HG02588 (cell line): ENCODE results near the gene SLC38A11.

Experiments used
- ATAC-seq: cut with Tn5 transposase; IDR thresholded peaks from one replicate; pipeline ENCODE4 v1.9.1; 2021; ENCODE audit warnings: mild to moderate bottlenecking, moderate library complexity; ENCODE audit not compliant: unreplicated experiment

Gene SLC38A11

DNA sequence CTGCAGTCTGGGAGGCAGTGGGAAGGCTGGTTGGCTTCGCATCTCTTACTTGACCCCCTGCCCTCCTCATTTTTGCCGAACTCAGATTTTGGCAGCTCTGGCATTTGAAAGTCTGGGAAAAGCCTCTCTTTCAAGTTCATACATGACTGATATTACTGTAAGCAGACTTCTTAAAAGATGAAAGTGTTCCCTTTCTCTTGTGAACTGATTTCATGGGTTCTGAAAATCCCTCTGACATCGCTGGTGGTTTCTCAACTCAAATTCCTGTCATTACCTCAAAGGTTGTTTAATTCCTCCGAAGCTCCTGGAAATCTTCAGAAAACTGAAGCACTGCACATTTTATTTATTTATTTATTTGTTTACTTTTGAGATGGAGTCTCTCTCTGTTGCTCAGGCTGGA is 16.9 kb upstream of the SLC38A11 start:
- no peak for ATAC-seq

DNA sequence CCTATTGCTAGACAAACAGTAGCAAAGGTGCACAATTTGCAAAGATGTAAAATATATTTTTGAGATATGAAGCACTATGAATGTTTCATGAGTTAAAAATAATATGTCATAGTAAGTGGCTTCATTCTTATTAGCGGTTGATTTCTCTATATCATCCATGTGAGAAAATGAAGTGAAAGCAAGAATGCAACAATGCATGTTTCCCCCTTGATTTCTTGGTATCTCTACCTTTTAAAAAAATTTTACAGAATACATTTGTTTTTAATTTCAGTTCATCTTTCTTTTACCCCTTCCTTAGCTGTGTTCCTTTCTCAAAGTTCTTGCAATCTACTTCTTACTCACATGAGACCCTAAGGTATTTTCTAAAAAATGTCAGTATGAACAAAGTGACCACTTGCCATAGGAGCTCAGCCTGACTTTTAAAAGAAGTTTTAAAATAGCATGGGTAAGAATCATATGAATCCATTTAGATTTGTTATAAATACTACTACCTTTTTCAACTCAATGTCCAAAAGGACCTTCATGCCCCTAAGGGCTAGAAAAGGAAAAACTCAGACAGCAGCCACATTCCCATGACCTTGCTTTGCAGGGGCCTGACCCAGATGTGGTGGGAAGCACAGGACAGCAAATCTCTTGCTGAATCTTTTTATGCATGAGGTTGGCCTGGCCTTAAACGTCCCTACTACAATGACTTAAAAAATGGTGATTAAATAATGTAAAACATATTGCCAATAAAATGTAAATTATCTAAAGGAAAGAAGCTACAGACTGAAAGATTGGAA is 14.8 kb upstream of the SLC38A11 start:
- ATAC-seq = no peak

DNA sequence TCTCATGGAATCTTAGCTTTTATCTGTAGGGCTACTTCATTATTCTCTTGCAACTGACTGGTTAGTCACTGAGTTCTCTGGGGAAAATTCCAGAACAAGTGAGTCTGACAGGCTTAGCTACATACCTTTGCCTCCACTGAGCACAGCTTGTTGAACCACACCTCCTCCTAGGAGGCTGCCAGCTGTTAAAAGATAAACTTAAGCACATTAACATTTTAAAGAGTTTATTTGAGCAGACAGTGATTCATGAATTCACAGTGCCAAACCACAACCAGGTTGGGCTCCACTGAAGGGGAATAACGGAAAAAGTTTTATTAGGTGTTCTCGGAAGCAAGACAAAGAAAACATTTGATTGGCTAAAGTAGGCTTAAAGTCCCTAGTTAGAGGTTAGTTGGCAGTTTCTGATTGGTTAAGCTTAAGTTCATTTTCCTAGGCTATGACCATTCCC is 12.5 kb upstream of the SLC38A11 start:
- no peak for ATAC-seq

DNA sequence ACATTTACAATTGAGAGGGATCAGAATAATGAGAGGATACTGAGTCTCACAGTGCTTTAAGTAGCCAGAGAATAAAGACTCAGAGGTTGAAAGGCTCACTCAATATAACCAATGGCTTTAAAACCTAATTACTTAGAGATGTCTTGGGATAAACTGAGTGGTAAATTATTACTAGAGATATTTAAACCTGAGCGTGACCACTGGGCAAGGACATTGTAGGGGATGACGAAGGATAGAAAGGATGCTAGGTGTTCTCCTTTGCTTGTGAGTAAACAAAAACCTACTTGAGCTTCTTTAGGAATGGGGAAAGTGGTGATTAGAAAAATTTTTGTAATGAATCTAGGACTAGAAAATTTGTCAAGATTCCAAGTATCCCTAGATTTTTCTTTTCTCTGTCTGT is 12.0 kb upstream of the SLC38A11 start:
- no peak for ATAC-seq

DNA sequence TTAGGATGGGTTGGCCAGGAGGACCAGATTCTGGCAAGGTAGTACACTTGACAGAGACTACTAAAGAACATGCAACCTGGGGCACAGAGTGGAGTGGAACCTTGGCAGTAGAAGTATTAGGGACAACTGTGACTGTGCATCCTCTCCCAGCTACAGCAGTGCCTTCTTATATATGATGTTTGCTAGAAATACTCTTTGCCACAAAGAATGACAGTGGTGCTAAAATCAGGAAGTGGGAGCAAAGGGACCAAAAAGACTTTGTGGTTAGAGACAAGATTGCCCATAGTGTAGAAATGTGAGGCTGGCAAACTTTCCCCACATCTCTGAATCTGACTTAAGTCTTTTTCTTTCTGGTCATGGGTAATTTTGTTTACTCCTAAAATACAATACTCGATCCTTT is 9.4 kb upstream of the SLC38A11 start:
- no peak for ATAC-seq

DNA sequence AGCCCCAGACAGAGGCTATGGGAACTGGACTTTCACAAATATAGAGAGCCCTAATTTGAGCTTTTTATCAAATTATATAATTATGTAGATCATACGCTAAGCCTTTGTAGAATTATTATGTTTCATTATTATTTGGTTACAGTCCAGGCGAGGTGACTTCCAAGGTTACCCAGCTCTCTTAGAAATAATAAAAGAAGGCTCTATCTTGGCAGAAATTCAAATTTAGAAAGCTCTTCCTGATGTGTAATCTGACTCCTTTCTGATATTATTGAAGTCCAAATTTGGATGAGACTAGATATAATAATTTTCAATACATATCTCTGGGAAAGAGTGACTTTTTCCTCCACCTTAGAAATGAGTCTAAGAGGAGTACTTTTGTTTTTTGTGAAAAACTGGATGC is 4.8 kb upstream of the SLC38A11 start:
- no peak for ATAC-seq

DNA sequence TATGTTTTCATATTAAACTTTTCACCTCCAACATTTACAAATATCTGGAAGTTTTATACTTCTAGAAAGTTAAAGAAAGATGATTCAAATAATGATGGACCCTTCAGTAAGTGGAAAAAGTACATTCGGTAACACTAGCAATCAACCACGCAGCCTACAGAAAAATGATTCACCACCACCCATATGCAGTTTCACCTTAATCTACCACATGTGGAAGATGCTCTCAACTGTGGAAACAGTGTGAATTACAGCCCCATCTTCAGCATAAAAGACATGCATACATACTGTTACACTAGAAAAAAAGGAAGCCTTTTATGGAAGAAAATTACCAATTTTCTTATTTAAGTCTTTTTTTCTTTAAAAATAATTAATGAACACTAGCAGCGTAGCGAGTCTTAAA is 1.1 kb downstream of the SLC38A11 start:
- ATAC-seq = no peak

DNA sequence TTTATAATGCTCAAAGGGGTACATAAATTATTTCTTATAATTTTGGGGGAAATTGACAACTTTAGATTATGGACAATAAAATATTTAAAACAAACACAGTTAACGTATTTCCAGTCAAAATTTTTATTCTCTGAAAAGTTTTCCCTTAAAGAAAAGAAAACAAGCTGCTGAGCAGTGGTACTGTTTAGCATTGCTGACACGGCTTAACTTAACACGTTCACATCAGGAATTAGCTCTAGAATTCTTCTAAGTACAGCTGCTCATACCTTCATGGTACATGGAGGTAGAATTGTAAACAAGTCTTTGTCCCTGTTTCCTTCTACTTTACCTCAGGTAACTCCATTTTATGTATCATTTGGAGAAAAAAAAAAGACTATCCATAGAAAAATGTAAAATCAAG is 2.0 kb downstream of the SLC38A11 start:
- no peak for ATAC-seq

DNA sequence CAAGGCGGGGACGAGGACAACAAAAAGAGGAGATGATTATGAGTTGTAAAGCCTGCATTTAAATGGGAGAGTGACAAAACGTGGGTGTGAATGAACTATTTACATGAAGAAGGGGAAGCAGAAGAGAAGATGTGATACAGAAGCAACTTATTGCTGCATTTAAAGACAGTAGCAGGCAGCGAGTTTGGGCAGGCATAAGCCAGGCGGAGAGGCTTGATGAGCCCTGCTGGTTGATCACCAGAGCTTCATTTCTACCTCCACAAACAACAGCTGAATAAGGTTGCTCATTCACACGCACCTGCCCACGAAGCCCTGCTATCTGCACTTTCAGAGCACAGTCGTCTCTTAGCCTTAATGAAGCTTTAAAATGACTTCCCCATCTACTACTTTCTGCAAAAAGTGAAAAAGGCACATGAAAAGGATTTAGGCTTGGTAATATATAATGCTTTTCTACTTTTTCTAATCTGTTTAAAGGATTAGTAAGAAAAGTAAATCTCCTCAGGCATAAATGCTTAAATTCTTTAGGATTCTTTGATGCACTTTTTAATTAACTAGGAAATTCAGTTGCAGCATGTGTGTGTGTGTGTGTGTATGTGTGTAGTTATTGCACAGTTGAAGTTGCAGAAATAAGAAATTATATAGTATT is 3.1 kb downstream of the SLC38A11 start:
- ATAC-seq = no peak

DNA sequence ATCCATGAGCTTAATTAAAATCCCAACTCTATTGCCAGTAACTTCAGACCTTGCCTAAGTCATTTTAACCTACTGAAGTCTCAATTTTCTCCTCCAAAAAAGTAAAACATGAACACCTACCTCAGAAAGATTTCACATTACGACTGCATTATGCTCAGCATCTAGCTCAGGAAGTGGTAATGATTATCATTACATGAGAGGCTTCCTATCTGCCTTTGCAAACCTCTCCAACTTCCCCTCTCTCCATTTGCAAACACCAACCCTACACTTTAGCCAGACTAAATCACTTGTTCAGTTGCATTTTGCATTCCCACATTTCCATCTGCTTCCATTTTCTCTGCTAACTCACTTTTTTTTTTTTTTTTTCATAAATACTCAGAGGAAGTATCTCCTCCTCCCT is 6.8 kb downstream of the SLC38A11 start:
- ATAC-seq = no peak

DNA sequence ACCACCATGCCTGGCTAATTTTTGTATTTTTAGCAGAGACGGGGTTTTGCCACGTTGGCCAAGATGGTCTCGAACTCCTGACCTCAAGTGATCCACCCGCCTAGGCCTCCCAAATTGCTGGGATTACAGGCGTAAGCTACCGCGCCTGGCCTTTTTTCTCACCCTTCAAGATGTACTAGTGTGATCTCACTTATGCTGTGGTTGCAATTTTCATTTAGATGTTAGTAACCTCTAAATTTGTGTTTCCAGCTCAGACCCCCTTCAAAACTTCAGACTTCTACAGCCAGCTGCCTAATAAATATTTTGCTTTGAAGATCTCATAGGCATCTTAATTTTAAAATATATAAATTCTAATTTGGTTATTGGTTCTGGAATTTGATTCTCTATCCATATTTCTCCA is 8.0 kb downstream of the SLC38A11 start:
- ATAC-seq = no peak

DNA sequence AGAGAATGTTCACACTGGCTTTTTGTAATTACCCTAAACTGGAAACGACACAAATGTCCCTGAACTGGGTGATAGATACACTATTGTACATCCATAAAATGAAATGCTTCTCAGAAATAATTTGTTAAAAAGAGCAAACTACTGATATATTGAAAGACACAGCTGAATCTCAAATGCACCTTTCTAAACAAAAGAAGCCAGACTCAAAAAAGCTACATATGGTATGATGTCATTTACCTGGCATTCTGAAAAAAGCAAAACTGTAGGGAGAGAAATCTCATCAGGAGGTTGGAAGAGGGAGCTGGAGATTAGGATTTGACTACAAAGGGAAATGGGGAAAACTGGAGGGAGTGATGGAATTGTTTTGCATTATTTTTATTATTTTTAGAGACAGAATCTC is 12.0 kb downstream of the SLC38A11 start:
- ATAC-seq = no peak

DNA sequence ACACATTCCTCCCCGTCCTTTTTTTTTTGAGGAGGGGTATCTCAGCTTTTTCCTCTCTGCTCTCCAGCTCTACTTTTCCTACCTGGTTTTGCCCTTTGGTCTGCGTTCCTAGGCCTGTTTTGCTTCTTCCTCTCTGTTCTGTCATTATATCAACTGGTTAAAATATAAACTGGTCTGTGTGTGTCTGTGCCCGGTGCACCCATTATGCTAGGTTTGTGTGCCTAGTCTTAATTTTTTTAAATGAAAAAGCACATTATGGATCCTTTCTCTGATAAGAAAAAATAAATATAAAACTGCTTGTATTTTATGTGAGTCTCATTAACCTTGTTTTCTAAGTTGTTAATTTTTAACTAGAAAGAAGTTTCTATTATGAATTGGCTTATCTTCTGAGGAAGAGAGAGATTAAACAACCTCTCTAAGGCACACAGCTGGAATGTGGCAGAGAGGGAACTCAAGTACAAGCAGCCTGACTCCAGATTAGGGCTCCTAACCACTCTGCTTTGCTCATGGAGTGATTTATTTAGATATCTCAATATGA is 17.4 kb downstream of the SLC38A11 start:
- no peak for ATAC-seq

DNA sequence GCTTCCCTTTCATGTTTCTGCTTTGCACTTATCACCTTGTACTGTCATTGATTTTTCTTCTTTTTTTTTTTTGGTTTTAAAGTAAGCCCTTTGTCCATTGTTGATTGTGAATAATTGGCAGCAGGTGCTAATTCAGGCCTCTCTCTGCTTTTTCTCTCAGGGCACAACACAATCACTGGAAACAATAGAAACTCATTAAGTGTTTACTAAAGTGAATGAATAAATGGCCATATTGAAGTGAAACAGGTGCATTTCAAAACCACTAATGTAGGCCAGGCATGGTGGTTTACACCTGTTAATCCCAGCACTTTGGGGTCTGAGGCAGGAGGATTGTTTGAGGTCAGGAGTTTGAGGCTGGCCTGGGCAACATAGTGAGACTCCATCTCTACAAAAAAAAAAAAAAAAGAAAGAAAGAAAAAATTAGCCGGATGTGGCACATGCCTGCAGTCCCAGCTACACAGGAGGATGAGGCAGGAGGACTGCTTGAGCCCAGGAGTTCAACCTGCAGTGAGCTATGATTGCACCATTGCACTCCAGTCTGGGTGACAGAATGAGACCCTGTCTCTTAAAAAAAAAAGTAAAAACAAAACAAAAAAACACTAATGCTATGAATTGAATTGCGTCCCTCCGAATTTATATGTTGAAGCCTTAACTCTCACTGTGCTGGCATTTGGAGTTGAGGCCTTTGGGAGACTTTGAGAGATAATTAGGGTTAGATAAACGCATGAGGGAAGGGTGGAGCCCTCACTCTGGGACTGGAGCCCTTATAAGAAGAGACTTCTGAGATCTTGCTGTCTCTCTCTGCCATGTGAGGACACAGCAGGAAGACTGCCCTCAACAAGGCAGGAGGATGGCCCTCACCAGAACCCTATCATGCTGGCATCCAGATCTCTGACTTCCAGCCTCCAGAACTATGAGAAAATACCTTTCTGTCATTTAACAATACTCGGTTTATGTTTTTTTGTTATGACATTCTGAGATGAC is 19.9 kb downstream of the SLC38A11 start:
- no peak for ATAC-seq

DNA sequence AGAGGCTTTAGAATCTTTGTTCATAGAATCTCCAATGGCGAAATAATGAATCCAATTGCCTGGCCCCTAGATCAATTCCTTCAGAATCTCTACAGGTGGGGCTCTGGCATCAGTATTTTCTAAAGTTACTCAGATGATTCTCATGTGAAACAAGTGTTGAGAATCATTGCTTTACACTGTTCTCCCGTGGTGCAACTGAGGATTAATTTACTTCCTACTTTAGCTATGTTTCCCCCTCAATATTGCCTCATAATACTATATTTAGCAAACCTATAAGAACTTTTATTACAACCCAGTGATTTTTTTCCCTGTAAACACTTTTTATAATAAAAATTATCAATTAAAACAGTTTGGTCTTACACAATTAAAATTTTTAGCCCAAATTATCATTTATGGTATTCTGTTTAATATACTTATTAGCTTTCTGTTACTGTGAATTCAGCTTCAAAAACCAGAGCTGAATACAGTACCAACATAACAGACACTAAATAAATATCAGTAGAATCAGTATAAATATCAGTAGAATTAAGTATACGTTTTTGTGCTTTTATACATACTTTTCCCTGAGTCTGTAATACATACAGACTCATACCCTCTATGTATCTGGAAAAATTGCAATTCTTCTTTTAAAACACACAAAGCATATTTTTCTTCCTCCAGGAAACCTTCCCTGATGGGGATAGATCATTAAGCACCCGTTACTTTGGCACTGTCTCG is 20.8 kb downstream of the SLC38A11 start:
- ATAC-seq = no peak

DNA sequence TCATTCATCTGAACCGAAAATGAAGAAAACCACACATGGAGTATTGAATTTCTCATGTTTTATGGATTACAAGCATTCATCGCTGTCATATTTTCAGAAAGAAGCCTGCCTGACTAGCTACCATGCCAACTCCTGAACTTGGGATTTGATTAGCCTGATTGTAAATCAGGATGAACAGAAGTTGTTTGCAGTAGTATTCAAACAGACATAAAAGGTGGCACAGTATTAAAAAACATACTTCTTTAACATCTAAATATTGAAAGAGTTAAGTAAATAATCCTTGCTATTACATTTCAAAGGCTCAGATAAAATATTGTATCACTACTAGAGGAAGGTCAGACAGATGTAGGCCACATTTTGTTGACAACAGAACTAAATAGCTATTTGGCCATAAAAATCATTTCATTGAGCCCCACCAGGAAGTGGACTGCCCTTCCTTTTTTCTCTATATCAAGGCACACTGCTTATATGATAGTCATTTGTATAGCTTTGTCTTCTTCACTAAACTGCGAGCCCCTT is 21.6 kb downstream of the SLC38A11 start:
- no peak for ATAC-seq

DNA sequence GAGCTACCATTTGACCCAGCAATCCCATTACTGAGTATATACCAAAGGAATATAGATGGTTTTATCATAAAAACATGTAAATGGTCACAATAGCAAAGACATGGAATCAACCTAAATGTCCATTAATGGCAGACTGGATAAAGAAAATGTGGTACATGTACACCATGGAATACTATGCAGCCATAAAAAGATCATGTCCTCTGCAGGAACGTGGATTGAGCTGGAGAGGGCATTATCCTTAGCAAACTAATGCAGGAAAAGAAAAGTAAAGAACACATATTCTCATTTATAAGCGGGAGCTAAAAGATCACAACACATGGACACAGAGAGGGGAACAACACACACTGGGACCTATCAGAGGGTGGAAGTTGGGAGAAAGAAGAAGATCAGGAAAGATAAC is 22.9 kb downstream of the SLC38A11 start:
- ATAC-seq = no peak

DNA sequence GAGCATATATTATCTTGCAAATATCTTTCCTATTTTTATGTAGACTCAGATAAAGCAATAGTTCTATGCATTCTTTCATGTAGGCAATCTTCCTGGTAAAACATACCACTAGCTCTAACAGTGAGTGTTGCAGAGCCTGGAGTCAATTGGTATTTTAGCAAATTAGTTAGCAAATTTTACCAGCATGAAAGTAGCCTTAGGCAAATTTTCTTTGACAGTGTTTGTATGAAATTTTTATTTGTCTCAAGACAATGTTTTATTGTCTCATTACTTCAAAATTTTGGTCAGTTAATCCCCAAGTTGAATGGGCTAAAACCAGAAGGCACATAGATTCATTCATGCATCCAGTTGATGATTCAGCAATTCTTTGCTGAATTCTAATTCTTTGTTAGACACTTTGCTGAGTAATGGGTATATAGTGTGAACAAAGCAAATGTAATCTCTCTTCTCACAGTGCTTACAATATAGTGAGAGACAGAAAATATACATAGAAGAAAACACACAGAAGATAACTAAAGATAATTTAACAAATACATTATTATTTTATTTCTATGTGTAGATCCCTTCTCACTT is 27.1 kb downstream of the SLC38A11 start:
- ATAC-seq = no peak

DNA sequence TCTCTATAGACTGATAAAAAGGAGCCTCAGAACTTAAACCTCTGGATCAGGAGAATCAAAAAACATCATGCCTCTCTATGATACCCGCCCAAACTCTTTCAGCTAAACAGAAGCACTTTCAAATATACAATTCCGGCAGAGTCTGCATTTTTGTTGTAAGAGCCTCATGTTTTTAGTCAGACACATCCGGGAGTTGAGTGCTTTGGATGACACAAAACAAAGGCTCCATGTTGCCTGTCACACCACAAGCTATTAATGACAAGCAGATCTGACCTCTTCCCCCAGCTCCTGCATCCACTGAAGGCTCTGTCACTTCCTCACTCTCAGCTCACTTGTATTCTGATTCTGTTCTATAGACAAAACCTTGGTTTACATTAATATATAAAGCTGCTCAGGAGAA is 33.2 kb downstream of the SLC38A11 start:
- ATAC-seq = no peak

DNA sequence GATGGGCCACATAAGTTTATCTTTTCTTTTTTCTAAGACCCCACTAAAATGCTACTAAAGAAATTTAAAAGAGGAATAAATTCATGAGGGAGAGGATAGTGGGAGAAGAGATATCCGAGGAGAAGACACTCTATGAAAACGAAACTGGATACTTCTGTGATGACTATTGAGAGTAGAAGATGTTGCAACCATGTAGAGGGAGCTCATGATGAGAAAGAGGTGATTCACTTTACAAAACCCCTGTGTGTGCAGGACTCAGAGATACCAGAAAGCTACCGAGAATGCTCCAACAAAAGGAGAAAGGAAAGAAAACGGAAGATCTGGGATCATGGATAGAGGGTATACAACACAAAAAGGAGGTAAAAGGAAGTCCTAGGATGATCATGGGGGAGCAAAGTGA is 34.9 kb downstream of the SLC38A11 start:
- no peak for ATAC-seq
